ENCODE data around the gene S100A7.
"Not testable (repeated sequence)": the region's sequence is repeated elsewhere in the genome, so short reads cannot be mapped to it uniquely, and the experiment has no call there.

- TF ChIP-seq POLR2AphosphoS5 (IDR thresholded peaks at IDR 0.05); CTCF (IDR thresholded peaks at IDR 0.05; ENCODE audit: poor library complexity, severe bottlenecking); EZH2 (IDR thresholded peaks at IDR 0.05; ENCODE audit: borderline replicate concordance, insufficient read depth, low read length, poor library complexity, severe bottlenecking); MXI1 (conservative IDR thresholded peaks at IDR 0.05; ENCODE audit: poor library complexity, severe bottlenecking); RAD21 (conservative IDR thresholded peaks at IDR 0.05): not testable (repeated sequence)
Measured at GRCh38 chr1:153419436-153419793, 41.0 kb downstream of the S100A7 start.

Data from neural cell (in vitro differentiated cells).